GDM1 (cell line): ENCODE measurements around the gene AGBL4.
"Not testable (repeated sequence)": the region's sequence is repeated elsewhere in the genome, so short reads cannot be mapped to it uniquely, and the experiment has no call there.

Experiments used
- DNase-seq: peaks from one replicate; lab custom pipeline; 2025; lab: John Stamatoyannopoulos, UW

AGBL4 gene

DNA sequence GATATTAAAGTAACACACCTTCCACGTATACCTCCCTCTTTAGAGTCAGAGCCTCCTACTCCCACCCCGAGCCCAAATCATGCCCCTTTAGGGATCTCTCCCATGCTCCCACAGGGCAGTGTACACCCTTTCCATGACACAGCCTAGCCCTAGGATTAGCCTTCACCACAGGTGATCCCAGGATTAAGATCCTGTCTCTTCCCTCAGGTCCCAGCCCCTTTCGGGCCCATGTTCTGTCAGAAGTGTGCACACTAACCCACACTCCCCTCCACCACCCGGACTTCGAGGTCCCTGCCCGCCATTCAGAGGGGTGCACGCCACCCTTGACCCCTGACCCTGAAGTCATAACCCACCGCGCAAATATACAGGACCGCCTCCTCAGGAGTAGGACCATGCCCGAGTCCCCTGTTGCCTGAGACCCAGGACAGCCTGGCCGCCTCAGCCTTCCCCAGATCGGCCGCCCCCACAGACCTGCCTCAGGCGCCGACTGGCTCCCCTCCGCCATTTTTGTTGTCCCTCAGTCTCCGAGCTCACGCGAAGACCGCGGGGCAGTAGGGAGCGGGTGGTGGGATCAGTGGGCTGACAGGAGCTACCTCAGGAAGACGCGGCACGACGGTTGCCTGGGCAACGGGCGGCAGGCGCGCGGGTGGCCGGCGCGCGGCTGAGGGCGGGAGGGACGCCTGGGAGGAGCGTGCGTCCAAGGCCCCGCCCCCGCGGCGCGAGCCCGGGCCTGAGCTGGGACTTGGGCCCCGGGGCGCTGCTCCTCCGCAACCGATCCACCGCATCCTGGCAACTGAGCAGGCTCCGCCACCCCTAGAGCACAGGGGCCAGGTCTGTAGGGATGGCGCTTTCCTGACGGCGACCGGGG, at the start of gene AGBL4:
Gene AGBL4 (minus strand): TSS at position 663 of the 868 bp plus-strand sequence.
- no peak for DNase-seq

DNA sequence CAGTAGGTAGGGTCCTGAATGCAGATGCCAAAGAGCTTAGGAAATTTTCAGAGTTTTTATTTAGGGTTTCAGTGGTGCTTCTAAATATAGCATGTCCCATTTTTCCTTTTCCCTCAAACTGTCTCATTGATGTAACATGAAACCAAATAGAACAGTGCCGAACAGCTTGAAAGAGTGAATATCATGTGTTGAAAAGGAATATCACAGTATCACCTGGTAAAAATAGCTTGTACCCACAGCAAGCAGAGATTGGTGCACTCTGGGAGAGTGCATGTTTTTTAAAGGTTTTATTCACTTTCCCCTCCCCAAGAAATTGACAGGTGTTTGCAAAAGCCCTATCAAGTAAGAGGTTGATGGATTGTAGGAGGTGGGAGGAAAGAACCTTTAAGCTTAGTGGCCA, 43.1 kb upstream of the AGBL4 start:
- DNase-seq, result no peak

DNA sequence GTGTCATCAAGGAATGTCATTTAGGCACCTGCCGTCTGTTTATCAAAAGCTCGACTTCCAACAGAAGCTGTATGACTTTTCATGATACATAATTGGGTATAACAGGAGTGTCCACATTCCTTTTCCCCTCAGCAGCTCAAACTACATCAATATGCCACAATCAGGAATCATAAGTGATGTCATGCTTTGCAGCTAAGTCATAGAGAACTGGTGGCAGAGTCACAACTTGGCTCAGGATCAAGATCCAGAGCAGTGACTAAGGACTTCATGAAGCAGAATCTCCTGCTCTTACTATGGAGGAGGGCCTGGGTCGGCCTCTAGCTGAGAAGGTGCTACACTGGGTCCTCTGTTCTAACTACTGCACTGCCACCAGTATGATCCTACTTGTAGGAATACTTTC, 36.5 kb upstream of the AGBL4 start:
- DNase-seq, result no peak

DNA sequence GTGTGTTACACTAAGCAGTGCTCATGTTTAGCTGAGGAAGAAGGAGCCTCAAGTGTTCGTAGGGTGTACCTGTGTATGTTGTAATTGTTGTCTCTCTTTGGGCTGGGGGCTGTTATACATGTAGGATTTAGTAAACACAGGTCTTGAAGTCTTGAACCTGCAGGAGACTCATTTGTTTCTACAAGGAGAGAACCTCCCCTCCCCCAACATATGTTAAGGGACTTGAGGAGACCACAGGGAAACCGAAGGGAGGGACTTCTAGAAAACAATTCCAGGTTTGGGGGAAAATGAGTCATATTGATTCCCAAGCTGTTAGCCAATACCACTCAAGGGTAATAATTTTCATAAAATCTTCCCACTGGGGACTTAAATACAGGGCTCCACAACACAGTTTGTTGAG, 25.0 kb upstream of the AGBL4 start:
- DNase-seq, result no peak

DNA sequence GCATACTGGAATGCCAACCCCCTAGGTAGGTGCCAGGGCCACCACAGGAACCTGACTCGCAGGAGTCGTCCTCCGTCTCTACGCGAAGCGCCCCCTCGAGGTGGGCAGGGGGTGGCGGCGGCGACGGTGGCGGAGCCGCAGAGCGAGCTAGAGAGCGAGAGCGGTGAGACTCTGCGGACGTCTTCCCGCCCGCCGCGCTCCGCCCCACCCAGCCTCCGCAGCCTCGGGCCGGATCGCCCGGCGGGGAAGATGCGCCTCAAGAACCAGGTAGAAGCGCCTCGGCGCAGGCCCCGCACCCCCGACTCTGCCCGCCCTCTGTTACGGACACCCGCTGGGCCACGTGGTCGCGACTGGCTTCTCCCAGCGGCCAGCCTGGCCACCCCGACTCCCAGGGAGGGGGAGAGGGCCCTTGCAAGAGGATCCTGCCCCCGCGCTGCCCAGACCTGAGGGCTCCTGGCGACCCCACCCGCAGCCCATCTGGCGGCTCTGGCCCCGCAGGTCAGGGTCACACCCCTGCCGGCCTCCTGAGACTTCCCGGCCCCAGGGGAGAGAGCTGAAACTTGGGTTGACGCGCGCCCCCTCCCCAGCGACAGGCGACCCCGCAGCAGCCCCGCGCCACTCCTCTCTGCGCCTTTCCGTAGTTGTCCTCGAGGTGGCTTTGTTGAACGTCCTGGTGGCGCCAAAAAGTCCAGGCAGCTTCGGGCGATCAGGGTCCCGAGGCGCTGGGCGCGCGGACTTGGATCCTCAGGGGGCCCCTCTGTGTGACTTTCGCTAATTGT, 24.4 kb upstream of the AGBL4 start:
- no peak for DNase-seq

DNA sequence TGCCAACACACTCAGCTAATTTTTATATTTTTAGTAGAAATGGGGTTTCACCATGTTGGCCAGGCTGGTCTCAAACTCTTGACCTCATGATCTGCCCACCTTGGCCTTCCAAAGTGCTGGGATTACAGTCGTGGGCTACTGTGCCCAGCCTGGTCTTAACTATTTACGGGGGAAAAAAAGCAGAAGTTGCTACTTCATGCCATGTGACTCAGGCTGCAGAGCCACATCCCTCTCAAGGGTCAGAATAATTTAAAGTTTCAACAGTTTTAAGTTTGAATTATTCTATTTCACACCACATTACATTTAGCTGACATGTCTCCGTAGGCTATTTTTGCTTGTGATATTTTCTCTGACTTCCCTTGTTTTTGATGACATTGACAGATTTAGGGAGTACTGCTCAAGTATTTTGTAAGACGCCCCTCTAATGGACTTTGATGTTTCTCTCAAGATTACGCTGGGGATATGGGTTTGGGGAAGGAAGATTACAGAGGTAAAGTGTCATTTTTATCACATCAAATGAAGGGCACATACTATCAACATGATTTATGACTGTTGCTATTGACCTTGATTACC, 14.6 kb upstream of the AGBL4 start:
- DNase-seq, result no peak

DNA sequence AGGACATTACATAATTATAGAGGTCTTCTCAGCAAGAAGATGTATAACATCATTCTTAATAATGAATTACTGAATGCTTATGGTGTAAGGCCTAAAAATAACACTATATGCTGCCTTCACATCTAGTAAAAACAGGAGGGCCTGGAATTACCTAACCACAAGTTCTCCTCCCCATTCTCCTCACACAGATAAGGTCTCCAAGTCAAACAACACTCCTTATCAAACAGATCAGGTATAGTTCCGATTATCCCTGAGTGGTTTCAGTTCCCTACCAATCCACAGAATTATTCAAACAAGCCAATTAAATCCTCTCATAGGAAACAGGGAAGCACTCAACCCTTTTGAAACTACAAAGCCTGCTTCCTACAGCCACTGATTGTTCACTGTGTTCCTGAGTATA, 4.0 kb upstream of the AGBL4 start:
- no peak for DNase-seq

DNA sequence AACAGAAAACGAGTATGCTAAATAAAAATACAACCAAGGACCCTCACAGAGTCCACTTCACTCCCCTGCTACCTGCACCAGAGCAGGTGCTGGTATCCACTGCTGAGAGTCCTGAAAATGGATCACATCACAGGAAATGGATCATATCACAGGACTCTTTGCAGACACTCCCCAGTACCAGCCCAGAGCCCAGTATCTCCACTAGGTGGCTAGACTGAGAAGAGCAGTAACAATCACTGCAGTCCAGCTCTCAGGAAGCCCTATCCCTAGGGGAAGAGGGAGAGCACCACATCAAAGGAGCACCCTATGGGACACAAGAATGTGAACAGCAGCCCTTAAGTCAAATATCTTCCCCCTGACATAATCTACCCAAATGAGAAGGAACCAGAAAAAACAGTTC, 28.0 kb downstream of the AGBL4 start:
- DNase-seq, result no peak

DNA sequence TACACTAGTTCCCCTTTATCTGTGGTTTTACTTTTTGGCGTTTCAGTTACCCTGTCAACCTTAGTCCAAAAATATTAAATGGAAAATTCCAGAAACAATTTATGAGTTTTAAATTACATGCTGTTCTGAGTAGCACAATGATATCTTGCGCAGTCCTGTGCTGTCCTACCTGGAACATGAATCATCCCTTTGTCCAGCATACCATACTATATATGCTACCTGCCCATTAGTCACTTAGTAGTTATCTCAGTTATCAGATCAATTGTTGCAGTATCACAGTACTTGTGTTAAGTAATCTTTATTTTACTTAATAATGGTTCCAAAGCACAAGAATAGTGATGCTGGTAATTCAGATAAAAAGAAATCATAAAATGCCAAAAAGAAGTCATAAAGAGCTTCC, 52.7 kb downstream of the AGBL4 start:
- no peak for DNase-seq

DNA sequence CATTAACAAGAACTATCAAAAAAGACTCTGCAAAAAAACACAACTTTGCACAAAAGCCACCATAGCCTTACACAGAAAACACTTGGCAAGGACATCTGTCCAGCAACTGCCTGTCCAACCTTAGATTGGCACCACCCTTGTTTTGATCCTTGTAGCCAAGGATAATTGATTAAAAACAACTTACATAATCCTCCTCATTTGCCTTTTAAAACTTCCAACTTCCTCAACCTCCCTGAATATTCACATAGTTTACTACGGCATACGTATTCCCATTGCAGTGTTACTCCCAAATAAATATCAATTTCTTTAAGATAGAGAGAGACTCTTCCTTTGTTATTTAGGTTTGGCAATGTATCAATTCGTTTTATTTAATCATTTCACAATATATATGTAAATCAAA, 72.4 kb downstream of the AGBL4 start:
- DNase-seq, result no peak

DNA sequence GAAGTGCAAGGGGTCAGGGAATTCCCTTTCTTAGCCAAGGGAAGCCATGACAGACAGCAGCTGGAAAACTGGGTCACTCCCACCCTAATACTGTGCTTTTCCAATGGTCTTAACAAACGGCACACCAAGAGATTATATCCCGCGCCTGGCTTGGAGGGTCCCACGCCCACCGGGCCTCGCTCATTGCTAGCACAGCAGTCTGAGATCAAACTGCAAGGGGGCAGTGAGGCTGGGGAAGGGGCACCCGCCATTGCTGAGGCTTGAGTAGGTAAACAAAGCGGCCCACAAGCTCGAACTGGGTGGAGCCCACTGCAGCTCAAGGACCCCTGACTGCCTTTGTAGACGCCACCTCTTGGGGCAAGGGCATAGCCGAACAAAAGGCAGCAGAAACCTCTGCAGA, 108.5 kb downstream of the AGBL4 start:
- not testable (repeated sequence) for DNase-seq

DNA sequence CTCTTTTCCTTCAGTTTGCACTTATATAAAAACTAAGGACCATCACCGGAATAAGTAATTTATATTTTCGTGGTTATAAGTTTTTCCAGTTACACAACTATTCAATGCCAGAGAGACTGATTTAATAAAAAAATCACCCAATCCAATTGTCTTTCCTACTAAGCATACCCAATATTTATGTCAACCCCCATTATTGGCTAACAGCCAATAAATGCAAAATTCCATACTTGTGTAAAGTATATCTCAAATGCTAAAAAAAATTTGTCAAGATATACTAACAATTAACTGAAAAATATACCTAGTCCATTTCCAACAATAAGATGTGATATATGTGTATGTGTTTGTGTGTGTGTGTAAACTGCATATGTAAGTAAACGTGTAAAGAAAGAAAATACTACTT, 117.4 kb downstream of the AGBL4 start:
- no peak for DNase-seq

DNA sequence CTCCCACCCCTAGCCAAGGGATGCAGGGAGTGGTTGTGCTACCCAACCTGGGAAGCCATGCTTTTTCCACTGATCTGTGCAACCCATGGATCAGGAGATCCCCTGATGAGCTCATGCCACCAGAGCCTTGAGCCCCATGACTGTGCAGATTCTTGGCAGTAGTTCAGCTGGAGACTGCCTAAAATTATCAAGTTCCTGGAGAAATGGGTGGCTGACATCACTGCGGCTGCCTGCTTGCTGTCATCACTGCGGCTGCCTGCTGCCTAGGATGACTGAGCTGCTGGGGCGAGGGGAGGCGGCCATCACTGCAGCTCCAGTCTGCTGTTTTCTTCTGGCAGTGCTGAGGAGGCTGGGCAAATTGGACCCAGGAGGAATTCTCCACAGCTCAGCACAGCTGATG, 159.2 kb downstream of the AGBL4 start:
- no peak for DNase-seq

DNA sequence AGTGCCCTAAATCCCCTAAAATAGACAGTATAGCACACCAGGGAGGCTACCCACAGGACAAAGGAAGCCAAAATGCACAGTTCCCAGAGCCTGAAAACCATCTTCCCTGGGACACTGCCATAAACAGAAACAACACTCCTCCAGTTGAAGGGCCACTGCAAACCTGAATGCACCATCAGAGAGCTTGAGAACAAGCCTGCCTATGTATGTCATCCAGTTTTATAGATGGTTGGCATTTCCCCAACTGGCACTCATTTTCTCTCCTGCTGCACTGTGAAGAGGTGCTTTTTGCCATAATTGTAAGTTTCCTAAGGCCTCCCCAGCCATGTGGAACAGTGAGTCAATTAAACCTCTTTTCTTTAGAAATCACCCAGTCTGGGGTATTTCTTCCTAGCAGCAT, 169.0 kb downstream of the AGBL4 start:
- no peak for DNase-seq

DNA sequence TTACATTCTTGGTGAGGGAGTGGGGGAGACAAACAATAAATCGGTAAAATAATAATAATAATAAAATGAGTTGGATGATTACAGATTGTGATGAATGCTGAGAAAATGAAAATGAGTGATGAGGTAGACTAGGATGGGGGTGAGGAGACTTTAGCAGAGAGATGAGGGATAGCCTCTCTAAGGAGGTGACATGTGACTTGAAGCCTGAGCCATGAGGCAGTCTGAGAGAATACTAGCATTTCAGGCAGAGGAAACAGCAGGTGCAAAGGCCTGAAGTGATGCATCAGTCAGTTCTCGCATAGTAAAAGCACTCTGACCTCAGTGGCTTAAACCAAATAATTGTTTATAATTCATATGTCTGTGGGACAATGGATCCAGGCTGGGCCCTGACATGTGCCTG, 181.2 kb downstream of the AGBL4 start:
- no peak for DNase-seq

DNA sequence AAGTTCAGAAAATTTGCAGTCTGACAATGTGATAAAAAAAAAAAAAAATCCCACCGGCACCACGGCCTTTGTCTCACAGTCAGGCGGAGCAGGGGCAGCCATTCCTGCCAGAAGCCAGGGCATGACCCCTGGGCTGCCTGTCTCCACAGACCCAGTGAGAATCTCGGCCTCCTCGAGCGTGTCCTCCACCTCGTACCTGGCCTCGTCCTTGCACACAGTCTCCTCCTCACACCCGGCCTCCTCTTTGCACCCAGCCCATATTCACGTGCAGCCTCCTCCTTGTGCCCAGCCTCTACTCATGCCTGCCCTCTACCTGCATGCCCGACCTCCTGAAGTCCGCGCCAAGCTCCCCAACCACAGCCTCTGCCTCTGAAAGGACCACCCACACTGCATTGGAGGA, 182.0 kb downstream of the AGBL4 start:
- DNase-seq, result no peak

DNA sequence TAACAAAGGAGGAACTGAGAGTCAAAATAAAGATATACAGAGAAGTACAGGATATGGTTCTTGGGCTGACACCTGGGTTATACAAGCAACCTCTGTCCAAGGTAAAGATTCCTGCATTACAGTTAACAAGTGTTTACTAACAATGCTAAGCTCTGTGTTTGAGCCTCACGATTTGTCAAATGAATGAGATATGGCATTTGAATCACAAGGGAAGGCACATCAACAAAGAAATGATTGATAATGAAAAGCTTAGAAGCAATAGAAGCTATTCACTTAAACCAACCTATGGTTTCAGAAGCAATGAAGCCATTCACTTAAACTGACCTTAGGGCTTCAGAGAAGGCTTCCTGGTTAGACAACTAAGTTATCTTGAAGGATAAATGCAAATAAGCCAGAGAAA, 199.5 kb downstream of the AGBL4 start:
- DNase-seq, result no peak

DNA sequence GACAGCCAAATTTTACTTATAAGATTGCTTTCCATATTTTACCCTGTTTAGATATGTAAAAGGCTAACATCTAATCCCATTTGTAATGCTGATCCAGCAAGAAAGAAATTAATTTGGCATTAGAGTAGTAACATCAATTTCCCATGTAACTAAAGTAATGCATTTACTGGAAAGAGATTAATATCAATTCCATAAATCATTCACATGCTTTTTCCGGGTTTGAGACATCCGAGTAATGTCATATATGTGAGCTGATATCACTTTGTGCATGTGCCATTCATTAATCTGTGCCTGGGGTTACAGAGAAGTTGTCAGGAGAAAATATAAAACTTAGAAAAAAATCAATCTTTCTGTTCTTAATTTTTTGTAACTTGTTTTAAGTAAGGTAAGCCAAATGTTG, 206.1 kb downstream of the AGBL4 start:
- DNase-seq, result no peak

DNA sequence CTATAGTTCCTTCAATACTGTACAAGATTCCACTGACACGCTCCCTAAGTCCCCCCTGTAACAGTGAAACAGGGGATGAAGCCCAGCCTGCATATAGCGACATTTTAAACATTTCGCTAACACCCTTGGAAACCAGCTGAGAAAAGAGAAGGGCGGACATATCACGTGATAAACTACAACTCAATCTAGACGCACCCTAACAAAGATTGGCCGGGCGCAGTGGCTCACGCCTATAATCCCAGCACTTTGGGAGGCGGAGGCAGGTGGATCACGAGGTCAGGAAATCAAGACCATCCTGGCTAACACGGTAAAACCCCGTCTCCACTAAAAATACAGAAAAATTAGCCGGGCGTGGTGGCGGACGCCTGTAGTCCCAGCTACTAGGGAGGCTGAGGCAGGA, 236.7 kb downstream of the AGBL4 start:
- DNase-seq, result not testable (repeated sequence)

DNA sequence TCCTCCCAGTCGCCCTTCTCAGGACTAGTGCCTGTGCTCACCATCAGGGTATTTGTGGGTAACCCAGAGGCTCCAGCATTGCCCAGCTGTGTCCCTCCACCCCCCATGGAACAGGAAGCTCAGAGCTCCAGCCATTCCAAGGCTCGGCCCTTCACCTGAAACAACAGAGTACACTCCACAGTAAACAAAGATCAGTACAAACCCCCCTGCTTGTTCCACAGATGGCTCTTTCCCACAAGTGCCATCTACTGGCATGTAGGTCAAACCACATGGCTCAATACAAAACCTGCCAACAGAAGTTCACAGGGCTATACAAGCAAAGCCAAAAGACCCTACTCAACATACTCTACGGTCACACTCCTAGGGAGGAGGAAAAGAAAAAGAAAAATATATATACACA, 258.7 kb downstream of the AGBL4 start:
- no peak for DNase-seq

DNA sequence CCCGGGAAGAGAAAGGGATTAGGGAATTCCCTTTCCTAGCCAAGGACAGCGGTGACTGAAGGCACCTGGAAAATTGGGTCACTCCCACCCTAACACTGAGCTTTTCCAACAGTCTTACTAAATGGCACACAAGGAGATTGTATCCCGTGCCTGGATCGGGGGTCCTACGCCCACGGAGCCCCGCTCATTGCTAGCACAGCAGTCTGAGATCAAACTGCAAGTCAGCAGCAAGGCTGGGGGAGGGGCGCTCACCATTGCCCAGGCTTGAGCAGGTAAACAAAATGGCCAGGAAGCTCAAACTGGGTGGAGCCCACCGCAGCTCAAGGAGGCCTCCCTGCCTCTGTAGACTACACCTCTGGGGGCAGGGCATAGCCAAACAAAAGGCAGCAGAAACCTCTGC, 285.6 kb downstream of the AGBL4 start:
- not testable (repeated sequence) for DNase-seq

DNA sequence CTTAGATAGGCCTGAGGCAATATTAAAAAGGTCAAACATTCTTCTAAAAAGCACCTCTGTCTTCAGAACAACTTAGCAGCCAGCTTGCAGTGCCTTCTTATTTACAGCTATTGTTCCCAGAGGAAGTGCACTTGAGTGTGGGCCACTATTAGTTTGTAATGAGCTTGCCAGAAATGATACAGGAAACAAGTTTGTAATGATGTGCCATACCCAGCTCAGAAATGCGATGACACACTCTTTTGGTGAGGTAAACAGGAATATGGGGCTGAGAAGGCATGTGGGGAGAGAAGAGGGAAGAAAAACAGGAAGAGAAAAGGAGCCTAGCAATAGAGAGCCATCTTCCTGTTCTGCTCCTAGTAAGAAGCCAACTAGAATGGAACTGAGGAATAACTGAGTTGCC, 295.4 kb downstream of the AGBL4 start:
- no peak for DNase-seq

DNA sequence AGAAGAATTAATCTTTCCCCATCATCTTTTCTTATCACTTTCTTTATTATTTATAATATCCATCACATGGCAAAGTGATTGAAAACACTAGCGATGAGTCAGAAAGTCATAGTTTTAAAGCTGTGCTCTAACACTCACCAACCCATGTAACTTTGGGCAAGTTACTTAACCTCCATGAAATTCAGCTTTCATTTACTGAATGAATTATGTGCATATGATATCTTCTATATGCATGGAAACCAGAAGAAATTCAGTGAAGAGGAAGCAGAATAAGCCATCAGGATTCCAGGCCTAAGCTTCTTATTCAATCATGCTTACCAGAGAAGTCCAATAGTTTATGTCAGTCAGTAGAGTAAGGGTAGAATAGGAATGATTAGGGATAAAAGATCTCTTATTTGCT, 300.1 kb downstream of the AGBL4 start:
- DNase-seq, result no peak
